ENCODE data around the gene MVD.

Gene MVD

GRCh38 chr16:88639231-88640038 is 23.5 kb downstream of the MVD start:
- no peak for DNase-seq

DNA sequence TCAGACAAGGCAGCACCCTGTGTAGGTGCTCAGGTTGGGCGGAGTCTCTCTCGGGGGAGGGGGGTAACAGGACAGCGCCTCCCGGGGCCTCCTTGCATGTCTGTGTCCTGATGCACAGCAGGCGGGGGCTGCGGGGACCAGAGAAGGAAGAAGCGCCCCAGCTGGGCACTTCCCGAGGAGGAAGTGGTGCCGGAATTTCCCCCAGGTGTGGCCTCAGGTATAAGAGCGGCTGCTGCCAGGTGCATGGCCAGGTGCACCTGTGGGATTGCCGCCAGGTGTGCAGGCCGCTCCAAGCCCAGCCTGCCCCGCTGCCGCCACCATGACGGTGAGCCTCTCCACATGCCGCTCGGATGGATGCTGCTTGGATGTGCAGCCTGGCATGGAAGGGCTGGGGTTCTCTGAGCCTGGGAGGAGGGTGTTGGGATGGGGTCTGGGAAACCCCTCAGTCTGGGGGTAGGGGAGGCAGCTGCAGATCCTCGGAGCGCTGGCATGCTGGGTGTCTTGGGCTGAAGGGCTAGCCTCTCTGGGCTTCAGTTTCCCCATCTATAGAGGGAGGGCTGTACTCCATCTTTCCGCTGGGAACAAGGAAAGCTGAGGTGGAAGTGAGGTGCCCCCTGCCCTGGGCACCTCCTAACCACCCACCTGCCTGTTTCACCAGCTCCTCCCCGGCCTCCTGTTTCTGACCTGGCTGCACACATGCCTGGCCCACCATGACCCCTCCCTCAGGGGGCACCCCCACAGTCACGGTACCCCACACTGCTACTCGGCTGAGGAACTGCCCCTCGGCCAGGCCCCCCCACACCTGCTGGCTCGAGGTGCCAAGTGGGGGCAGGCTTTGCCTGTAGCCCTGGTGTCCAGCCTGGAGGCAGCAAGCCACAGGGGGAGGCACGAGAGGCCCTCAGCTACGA is 24.3 kb downstream of the MVD start, which contains the start of gene IL17C:
TSS of gene IL17C (plus strand) at position 250 of the 908 bp plus-strand sequence. CDS start at position 320, 70 bp downstream.
- DNase-seq = no peak

- DNase-seq = no peak
Observed at GRCh38 chr16:88636488-88637265, 26.2 kb downstream of the MVD start.

- DNase-seq = no peak
Observed at GRCh38 chr16:88635671-88636319, 27.1 kb downstream of the MVD start.

- no peak for DNase-seq
Observed at GRCh38 chr16:88634994-88635670, 27.8 kb downstream of the MVD start.

DNA sequence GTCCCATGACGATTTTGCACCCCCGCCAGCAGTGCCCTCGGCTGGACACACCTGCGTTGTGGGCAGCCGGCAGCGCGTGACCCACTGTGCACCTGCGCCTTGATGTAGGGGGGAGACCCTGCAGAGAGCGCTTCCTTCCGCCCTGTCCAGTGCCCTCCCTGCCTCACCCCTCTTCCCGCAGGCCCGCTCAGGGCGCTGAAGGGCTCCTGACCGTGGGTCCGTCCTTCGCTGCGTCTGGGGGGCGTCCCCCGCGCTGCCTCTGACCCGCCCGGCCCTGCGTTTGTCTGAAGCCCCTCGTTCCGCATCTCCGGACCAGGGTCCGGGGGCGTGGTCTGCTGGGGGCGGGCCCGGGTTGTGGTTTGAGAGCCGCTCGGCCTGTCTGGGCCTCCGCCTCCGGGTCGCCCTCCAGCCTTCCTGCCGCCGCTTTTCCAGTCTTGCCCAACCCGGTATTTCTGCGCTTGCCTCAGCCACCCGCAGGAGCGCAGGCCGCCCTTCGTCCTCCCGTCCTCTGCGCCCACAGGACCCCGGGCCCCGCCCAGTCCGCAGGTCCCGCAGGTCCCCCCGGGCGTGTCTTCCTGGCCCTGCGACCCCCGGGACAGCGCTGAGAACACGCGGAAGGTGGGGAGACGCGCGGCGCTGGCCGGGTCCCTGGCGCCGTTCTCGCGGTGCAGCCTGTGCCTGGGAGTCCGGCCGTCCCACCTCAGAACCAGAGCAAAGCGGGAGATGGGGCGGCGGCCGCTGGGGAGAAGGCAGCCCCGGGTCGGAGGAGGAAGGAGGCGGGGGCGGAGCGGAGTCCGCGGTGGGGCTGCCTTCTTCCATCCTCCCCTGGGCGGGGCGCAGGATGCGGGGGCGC is 28.5 kb downstream of the MVD start:
- peak; percentile 41 for DNase-seq

- no peak for DNase-seq
Observed at GRCh38 chr16:88633684-88634140, 29.2 kb downstream of the MVD start.

DNA sequence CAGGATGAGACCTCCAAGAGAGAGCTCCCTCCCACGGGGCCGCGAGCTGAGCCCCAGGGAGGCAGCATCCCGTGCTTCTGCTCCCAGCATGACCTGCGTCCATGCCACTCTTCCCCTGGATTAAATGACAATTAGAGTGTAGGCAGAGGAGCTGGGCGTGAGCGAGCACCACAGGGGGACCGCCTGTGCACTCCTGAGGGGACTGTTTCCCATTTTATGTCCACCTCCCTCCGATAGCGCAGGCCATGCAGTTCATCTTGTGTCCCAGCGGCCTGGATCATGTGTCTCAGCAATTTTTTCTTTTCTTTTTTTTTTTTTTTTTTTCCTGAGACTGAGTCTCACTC is 30.3 kb downstream of the MVD start:
- DNase-seq = no peak

GRCh38 chr16:88631920-88632586 is 30.8 kb downstream of the MVD start:
- no peak for DNase-seq

DNA sequence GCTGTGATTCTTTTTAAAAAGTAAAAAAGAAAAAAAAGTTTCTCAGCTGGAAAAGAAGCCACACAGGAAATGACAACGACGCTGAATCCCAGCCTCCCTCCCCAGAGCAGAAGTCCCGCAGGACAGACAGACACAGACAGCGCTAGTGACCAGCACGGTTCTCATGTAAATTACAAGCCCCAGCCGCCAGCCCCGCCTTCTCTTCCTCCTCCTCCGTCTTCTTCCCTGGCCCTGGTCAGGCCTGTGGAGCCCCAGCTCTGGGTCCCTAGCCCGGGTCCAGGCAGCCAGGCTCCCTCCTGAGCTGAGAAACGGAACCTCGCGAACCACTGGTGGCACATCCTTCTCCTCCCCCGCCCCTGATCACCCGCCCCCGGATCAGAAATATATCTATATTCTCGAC is 31.5 kb downstream of the MVD start:
- no peak for DNase-seq

- DNase-seq = no peak
Observed at GRCh38 chr16:88630941-88631340, 31.9 kb downstream of the MVD start.

- DNase-seq = no peak
Observed at GRCh38 chr16:88630433-88630832, 32.5 kb downstream of the MVD start.

GRCh38 chr16:88629835-88630234 is 33.1 kb downstream of the MVD start:
- DNase-seq = no peak

GRCh38 chr16:88628512-88628974 is 34.3 kb downstream of the MVD start:
- DNase-seq = no peak

DNA sequence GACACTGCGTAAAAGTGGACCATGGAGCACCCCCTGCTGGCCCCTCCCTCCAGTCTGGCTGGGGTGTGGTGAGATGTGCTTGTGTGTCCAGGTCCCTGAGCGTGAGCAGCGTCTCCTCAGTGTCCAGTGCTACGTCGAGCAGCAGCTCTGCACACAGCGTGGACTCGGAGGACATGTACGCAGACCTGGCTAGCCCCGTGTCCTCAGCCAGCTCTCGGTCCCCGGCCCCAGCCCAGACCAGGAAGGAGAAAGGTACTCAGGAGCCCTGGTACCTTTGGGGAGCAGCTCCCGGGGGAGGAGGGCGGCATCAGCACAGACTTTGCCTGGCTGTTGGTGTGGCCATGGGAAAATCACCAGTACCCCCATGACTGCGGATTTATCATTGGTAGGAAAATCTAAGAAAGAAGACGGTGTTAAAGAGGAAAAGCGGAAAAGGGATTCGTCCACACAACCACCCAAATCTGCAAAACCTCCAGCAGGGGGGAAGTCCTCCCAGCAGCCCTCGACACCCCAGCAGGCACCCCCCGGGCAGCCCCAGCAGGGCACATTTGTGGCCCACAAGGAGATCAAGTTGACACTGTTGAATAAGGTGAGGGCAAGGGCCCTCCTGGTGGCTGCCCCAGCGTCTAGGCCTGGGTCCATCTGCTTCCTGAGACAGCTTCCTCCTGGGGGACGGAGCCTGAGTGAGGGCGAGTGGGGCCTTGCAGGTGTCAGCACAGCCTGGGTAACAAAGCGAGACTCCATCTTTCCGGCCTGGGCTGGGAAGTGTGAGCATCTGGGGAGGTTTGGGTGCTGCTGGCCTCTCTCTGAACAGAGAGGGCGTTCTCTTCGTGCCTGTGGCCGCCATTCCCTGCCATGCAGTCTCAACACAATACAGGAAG is 35.1 kb downstream of the MVD start:
- DNase-seq = no peak

- DNase-seq = no peak
Observed at GRCh38 chr16:88626646-88627045, 36.2 kb downstream of the MVD start.

- no peak for DNase-seq
Observed at GRCh38 chr16:88624977-88625576, 37.8 kb downstream of the MVD start.

GRCh38 chr16:88624481-88624880 is 38.4 kb downstream of the MVD start:
- no peak for DNase-seq

DNA sequence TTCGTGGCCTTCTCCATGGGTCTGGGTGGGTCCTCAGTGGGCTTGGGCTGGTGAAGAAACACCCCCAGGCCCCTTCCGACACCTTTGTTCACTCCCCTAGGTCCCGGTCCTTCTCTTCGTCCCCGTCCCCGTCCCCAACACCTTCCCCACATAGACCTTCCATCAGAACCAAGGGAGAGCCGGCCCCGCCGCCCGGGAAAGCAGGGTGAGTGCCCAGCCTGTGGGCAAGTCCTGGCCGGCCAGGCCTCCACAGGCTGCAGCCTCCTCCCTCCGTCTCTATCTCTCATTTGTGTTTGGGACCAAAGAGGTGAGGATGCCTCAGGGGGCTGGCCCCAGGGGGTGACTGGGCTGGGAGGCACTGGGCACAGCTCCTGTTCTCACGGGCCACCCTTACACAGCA is 39.0 kb downstream of the MVD start:
- DNase-seq = no peak
